Skeletal muscle tissue (tissue), 4 donors: Measurements from ENCODE around the gene CD80. TPM values are rescaled to one million over a fixed set of nuclear protein-coding genes. Genes with fewer than 3 reads are reported as not detected.

Experiments used
- H3K27ac ChIP-seq: one replicate; pipeline ENCODE4 v1.7.0; 2013; ENCODE audit warnings: mild to moderate bottlenecking, low read depth, low read length, inconsistent platforms
- H3K27me3 ChIP-seq, 3 donors: one replicate each; pipeline ENCODE4 v1.7.0; 2013; ENCODE audit warnings: low read length in 3 of 3; ENCODE audit not compliant: control insufficient read depth in 3 of 3, insufficient read depth in 3 of 3
- H3K36me3 ChIP-seq, 3 donors: one replicate each; pipeline ENCODE4 v1.7.0; 2013; ENCODE audit warnings: low read length in 3 of 3; ENCODE audit not compliant: control insufficient read depth in 3 of 3, insufficient read depth in 3 of 3
- H3K4me1 ChIP-seq, 3 donors: one replicate each; pipeline ENCODE4 v1.7.0; 2013; ENCODE audit warnings: low read length in 3 of 3, mild to moderate bottlenecking in 3 of 3; ENCODE audit not compliant: control insufficient read depth in 3 of 3, insufficient read depth in 3 of 3
- H3K4me3 ChIP-seq, 3 donors: one replicate each; pipeline ENCODE4 v1.7.0; 2013; ENCODE audit warnings: low read length in 3 of 3
- H3K9ac ChIP-seq, 3 donors: one replicate each; pipeline ENCODE4 v1.7.0; 2013; ENCODE audit warnings: low read length in 3 of 3, mild to moderate bottlenecking in 3 of 3, moderate library complexity in 2 of 3, low read depth in 1 of 3
- H3K9me3 ChIP-seq, 3 donors: one replicate each; pipeline ENCODE4 v1.7.0; 2013; ENCODE audit warnings: low read length in 3 of 3; ENCODE audit not compliant: control insufficient read depth in 3 of 3
- total RNA-seq: library from RNA; depleted of rRNA; stranded (reverse); fragments of >200 nt; gene quantifications from one replicate; pipeline ENCODE4 v1.2.3, GENCODE V29; 2014
- donor health status: Osteomylitis.

The CD80 gene
- total RNA-seq, 1 donor from 2014 or later = 1.0 TPM

DNA sequence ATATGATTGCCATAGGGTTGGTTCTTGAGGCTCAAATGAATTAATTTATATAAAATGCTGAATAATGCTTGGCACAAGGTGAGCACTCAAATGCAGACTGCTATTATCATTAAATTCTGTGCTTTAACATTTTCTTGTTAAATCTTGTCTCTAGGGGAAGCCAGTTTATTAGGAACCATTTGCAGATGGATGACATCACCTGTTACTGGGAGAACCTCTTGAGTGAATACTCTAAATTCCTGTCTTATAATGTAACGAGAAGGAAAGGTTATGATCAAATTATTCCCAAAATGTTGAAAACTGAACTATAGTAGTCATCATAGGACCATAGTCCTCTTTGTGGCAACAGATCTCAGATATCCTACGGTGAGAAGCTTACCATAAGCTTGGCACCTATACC, 67.3 kb downstream of the CD80 start:
- H3K36me3 ChIP-seq = peaks cover 2 to 12% (median 5%) of the 10 kb centered on the region in 3 donors
- H3K4me1 ChIP-seq = no peaks in the 10 kb centered on the region
- no peaks in the 10 kb centered on the region for H3K9me3 ChIP-seq
- no peak overlapping the region for H3K9ac ChIP-seq
- no peak overlapping the region for H3K27ac ChIP-seq
- H3K27me3 ChIP-seq = no peaks in the 10 kb centered on the region
- no peak overlapping the region for H3K4me3 ChIP-seq

DNA sequence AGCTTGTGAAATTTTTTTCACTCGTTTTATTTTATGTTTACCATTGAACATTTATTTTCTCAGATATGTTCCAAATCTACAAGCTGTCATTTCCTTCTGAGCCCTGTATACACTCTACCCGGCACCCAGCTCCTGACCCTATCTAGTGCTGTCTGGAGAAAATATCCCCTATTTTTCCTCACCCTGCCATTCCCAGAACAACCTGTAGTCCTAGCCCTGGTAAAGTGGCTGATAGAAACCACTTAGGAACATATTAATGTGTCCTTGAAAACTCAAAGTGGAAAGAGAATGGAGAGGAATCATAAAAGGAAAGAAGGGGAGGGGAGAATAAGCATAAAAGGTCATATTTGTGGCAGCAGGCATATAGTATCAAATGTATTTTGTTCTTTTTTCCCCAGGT, 69.3 kb downstream of the CD80 start:
- H3K27me3 ChIP-seq = no peaks in the 10 kb centered on the region
- H3K9me3 ChIP-seq = no peaks in the 10 kb centered on the region
- no peak overlapping the region for H3K4me3 ChIP-seq
- H3K4me1 ChIP-seq = no peaks in the 10 kb centered on the region
- H3K9ac ChIP-seq = no peak overlapping the region
- no peak overlapping the region for H3K27ac ChIP-seq
- H3K36me3 ChIP-seq = peaks cover 18 to 28% (median 20%) of the 10 kb centered on the region in 3 donors

- H3K4me1 ChIP-seq = no peaks in the 10 kb centered on the region
- no peak overlapping the region for H3K4me3 ChIP-seq
- no peak overlapping the region for H3K9ac ChIP-seq
- H3K36me3 ChIP-seq = peaks cover 18 to 30% (median 26%) of the 10 kb centered on the region in 3 donors
- H3K27ac ChIP-seq = no peak overlapping the region
- no peaks in the 10 kb centered on the region for H3K9me3 ChIP-seq
- no peaks in the 10 kb centered on the region for H3K27me3 ChIP-seq
Measured at GRCh38 chr3:119485563-119485962, 73.9 kb downstream of the CD80 start.

DNA sequence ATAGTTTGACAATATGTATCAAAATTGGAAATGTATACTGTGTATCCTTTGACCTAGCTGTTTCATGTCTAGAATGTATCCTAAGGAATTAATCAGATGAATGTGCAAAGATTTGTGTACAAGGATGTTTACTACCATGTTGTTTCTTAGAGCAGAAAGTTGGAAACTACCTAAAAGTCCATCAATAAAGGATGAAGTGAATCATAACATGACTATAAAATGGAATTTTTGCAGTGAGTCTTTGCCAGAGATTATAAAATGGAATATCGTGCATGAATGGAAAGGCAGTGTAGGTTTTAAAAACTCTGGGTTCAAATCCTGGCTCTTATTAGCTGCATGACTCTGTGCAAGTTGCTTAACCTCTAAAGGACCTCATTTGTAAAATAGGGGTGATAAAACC, 76.3 kb downstream of the CD80 start:
- H3K27ac ChIP-seq = no peak overlapping the region
- no peak overlapping the region for H3K9ac ChIP-seq
- H3K4me3 ChIP-seq = no peak overlapping the region
- H3K9me3 ChIP-seq = no peaks in the 10 kb centered on the region
- H3K4me1 ChIP-seq = no peaks in the 10 kb centered on the region
- no peaks in the 10 kb centered on the region for H3K27me3 ChIP-seq
- peaks cover 19 to 31% (median 28%) of the 10 kb centered on the region in 3 donors for H3K36me3 ChIP-seq

DNA sequence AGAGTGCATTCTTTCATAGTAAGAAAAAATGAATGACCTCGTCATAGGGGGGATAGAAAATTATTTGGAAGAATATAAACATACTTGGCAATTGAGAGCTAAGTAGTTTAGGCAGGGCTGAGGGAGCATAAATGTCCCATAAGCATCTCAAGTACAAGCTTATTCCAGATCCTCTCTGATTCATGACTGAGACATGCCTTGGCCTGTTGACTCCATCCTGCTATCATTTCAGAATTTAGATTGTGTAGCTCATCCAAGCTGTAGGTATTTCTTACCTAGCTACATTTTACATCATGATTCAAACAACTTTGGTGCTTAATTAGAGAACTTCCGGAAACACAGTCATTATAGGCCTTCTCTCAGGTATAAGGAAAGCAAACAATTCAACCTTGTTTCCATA, 78.3 kb downstream of the CD80 start:
- Histone ChIP-seq H3K36me3 (peaks cover 15 to 30% (median 30%) of the 10 kb centered on the region in 3 donors), H3K9me3 (no peaks in the 10 kb centered on the region), H3K27ac (no peak overlapping the region), H3K4me3 (no peak overlapping the region), H3K9ac (no peak overlapping the region), H3K4me1 (no peaks in the 10 kb centered on the region), H3K27me3 (no peaks in the 10 kb centered on the region)

Other genes with a start within 250 kb of the CD80 start
- gene TMEM39A, start 96.0 kb downstream of the CD80 start, total RNA-seq = 45.9 TPM
- gene POGLUT1, start 90.7 kb downstream of the CD80 start, total RNA-seq = 6.8 TPM
- gene TIMMDC1, start 61.1 kb downstream of the CD80 start, total RNA-seq = 33.9 TPM
- gene ADPRH, start 19.9 kb upstream of the CD80 start, total RNA-seq = 5.2 TPM
- gene PLA1A, start 38.3 kb upstream of the CD80 start, total RNA-seq = not detected
- gene POPDC2, start 101.0 kb upstream of the CD80 start, total RNA-seq = 13.6 TPM
- 24.5 TPM for gene COX17, start 117.8 kb upstream of the CD80 start, total RNA-seq
- gene CFAP91, start 143.4 kb upstream of the CD80 start, total RNA-seq = under 0.01 TPM
- gene NR1I2, start 222.5 kb upstream of the CD80 start, total RNA-seq = under 0.01 TPM